Upper lobe of left lung (tissue), 6 donors: ENCODE data around the gene UBB. TPM values are rescaled to one million over a fixed set of nuclear protein-coding genes. Genes with fewer than 3 reads are reported as not detected.

Experiments
- ATAC-seq, 2 donors: fragments of 200-7000 bp; cut with Tn5 transposase; one replicate each; pipeline ENCODE4 v1.9.1; 2022; ENCODE audit warnings: mild to moderate bottlenecking in 2 of 2, moderate library complexity in 2 of 2; ENCODE audit not compliant: low FRiP score in 2 of 2
- DNase-seq, 2 donors: peaks; one replicate each; pipeline ENCODE4 v3.0.0-alpha.2; 2019 to 2020
- H3K27ac ChIP-seq, 4 donors: fragments of 200-600 bp; sonication (generic); one replicate each; pipeline ENCODE4 v1.5.1; 2016 to 2019
- H3K27me3 ChIP-seq, 4 donors: fragments of 200-600 bp; sonication (generic); one replicate each; pipeline ENCODE4 v1.5.1; 2017 to 2019
- H3K36me3 ChIP-seq, 4 donors: fragments of 200-600 bp; sonication (generic); one replicate each; pipeline ENCODE4 v1.5.1; 2016 to 2019
- H3K4me1 ChIP-seq, 4 donors: fragments of 200-600 bp; sonication (generic); one replicate each; pipeline ENCODE4 v1.5.1; 2018 to 2019
- H3K4me3 ChIP-seq, 4 donors: fragments of 200-600 bp; sonication (generic); one replicate each; pipeline ENCODE4 v1.5.1; 2017 to 2019; ENCODE audit warnings: mild to moderate bottlenecking in 2 of 4, moderate library complexity in 1 of 4
- H3K9me3 ChIP-seq, 4 donors: fragments of 200-600 bp; sonication (generic); one replicate each; pipeline ENCODE4 v1.5.1; 2018 to 2019
- EP300 ChIP-seq, 4 donors: sonication (generic); formaldehyde crosslinking; IDR thresholded peaks; one replicate each; pipeline ENCODE4 v1.5.1; 2017; ENCODE audit warnings: antibody characterized with exemption in 4 of 4, control low read depth in 2 of 4
- POLR2A ChIP-seq, 4 donors: fragments of 450-650 bp; IDR thresholded peaks; one replicate each; pipeline ENCODE4 v1.5.1; 2016 to 2017; ENCODE audit warnings: antibody characterized with exemption in 4 of 4, mild to moderate bottlenecking in 2 of 4
- POLR2AphosphoS5 ChIP-seq, 2 donors: sonication (generic); formaldehyde crosslinking; IDR thresholded peaks; one replicate each; pipeline ENCODE4 v1.5.1; 2017; ENCODE audit warnings: antibody characterized with exemption in 2 of 2
- WGBS, 2 donors: methylation state at CpG; one replicate each; pipeline ENCODE4 v1.1.5; 2017 to 2018; 5-methylcytosine and 5-hydroxymethylcytosine counted together
- total RNA-seq, 6 donors: library from RNA; depleted of rRNA in 4 of 6; stranded (reverse); fragments of >200 nt in 4 of 6; gene quantifications; one replicate each; pipeline versions ENCODE4 v1.1.0 to v1.2.1, GENCODE V29; 2016 to 2021
- TF ChIP-seq, protein P1 (sequence below), 6 experiments: fragments of 450-650 bp in 4 of 6; fragments of 200-600 bp in 2 of 6; sonication (generic) in 2 of 6; IDR thresholded peaks; one replicate each; pipeline ENCODE4 v1.5.1; 2016 to 2019; ENCODE audit warnings: antibody characterized with exemption in 6 of 6
- donor health status: DM: no; HTN: no; CAD: no; lungs with moderate emphysema.
- donor health status: DM: no; HTN: yes; CAD: no; lungs with severe emphysema.

The UBB gene
- total RNA-seq, 6 donors from 2014 or later: 281 to 1,666 (median 998) TPM

DNA sequence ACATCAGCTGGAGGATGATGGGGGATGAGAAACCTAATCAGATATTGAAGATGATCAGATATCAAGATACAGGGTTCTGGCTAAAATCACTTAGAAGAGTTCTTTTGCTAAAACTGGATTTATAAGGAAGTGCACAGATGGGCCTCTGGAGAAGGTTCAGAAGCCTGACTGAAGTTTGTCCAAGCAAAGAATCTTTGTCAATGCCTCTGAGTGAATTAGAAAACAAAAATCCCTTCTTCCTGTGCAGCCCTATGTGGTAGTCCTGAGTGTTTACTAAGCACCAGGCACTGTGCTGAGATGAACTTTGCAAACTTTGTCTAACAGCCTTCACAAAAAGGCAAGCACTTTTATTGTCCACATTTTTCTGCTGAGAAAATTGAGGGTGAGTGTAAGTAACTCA lies 16.3 kb upstream of the UBB start:
- Histone ChIP-seq H3K36me3 (no peaks in the 10 kb centered on the region), H3K4me3 (no peak overlapping the region), H3K4me1 (peaks cover 0 to 11% (median 9%) of the 10 kb centered on the region in 4 donors), H3K27ac (peak overlapping the region in 2 of 4 donors; percentile 5 to 44), H3K9me3 (no peaks in the 10 kb centered on the region), H3K27me3 (no peaks in the 10 kb centered on the region)
- TF ChIP-seq POLR2A (IDR thresholded peaks at IDR 0.05) (no peak), POLR2AphosphoS5 (IDR thresholded peaks at IDR 0.05) (no peak), EP300 (IDR thresholded peaks at IDR 0.05) (no peak)
- TF ChIP-seq, protein P1, sequence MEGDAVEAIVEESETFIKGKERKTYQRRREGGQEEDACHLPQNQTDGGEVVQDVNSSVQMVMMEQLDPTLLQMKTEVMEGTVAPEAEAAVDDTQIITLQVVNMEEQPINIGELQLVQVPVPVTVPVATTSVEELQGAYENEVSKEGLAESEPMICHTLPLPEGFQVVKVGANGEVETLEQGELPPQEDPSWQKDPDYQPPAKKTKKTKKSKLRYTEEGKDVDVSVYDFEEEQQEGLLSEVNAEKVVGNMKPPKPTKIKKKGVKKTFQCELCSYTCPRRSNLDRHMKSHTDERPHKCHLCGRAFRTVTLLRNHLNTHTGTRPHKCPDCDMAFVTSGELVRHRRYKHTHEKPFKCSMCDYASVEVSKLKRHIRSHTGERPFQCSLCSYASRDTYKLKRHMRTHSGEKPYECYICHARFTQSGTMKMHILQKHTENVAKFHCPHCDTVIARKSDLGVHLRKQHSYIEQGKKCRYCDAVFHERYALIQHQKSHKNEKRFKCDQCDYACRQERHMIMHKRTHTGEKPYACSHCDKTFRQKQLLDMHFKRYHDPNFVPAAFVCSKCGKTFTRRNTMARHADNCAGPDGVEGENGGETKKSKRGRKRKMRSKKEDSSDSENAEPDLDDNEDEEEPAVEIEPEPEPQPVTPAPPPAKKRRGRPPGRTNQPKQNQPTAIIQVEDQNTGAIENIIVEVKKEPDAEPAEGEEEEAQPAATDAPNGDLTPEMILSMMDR (IDR thresholded peaks at IDR 0.05): no peak
- no peak for DNase-seq
- no peak for ATAC-seq

- Histone ChIP-seq H3K4me1 (peaks cover 6 to 18% (median 14%) of the 10 kb centered on the region in 4 donors), H3K36me3 (no peaks in the 10 kb centered on the region), H3K27me3 (no peaks in the 10 kb centered on the region), H3K9me3 (no peaks in the 10 kb centered on the region), H3K27ac (peak overlapping the region in 2 of 4 donors; percentile 51 to 68), H3K4me3 (no peak overlapping the region)
- 52 to 63% methylated on average over 5 of the region's 5 CpGs for WGBS, 2 donors
- TF ChIP-seq POLR2AphosphoS5 (IDR thresholded peaks at IDR 0.05): peak in 1 of 2 donors; percentile 57
- TF ChIP-seq, protein P1 (IDR thresholded peaks at IDR 0.05): no peak
- peak in 2 of 4 donors; percentile 29 to 53 for TF ChIP-seq EP300 (IDR thresholded peaks at IDR 0.05)
- no peak for ATAC-seq
- DNase-seq: no peak
Observed at GRCh38 chr17:16371742-16372141, 9.1 kb upstream of the UBB start.

GRCh38 chr17:16374146-16374938 lies 6.5 kb upstream of the UBB start:
- DNase-seq (peak in 1 of 2 donors; percentile 55), ATAC-seq (peak; percentile 77 to 80)
- peak overlapping the region; percentile 16 to 71 (median 28) for H3K27ac ChIP-seq

DNA sequence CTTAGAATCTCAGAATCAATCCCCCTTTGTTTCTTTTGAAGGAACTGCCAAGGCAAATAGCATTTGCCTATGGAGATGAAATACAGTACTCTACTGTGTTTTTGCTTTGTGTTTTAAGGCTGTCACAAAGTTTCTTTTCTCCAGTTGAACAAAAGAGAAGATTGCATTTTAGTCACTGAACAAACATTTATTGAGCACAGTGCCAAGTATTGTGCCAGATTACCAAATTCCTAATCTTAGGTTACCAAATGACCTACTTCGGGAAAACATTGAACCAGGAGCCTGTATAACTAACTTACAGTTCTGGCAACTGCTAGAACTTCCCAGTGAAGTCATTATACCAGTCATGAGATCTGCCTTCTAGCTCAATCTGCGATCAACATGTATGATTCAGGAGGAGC lies 3.0 kb upstream of the UBB start:
- no peaks in the 10 kb centered on the region for H3K27me3 ChIP-seq
- no peaks in the 10 kb centered on the region for H3K9me3 ChIP-seq
- peaks cover 23 to 37% (median 37%) of the 10 kb centered on the region in 4 donors for H3K4me1 ChIP-seq
- H3K36me3 ChIP-seq: peaks cover 3 to 9% (median 7%) of the 10 kb centered on the region in 4 donors
- 50 to 59% methylated on average over 2 of the region's 2 CpGs for WGBS, 2 donors
- no peak for DNase-seq
- no peak for ATAC-seq
- H3K4me3 ChIP-seq: no peak overlapping the region
- TF ChIP-seq POLR2A (IDR thresholded peaks at IDR 0.05) (no peak), EP300 (IDR thresholded peaks at IDR 0.05) (no peak), POLR2AphosphoS5 (IDR thresholded peaks at IDR 0.05) (no peak)
- TF ChIP-seq, protein P1 (IDR thresholded peaks at IDR 0.05): no peak
- H3K27ac ChIP-seq: peak overlapping the region in 2 of 4 donors; percentile 2 to 92

More at GRCh38 chr17:16374146-16374938, 6.5 kb upstream of the UBB start:
- H3K27me3 ChIP-seq: no peaks in the 10 kb centered on the region
- H3K4me3 ChIP-seq: peak overlapping the region in 2 of 4 donors; percentile 4 to 17
- no peaks in the 10 kb centered on the region for H3K9me3 ChIP-seq
- TF ChIP-seq, protein P1 (IDR thresholded peaks at IDR 0.05): no peak
- peak in 2 of 4 donors; percentile 45 to 78 for TF ChIP-seq EP300 (IDR thresholded peaks at IDR 0.05)
- TF ChIP-seq POLR2AphosphoS5 (IDR thresholded peaks at IDR 0.05): peak; percentile 51 to 70
- peak in 1 of 4 donors; percentile 16 for TF ChIP-seq POLR2A (IDR thresholded peaks at IDR 0.05)
- WGBS, 2 donors: 74 to 75% methylated on average over 16 of the region's 16 CpGs
- H3K4me1 ChIP-seq: peaks cover 11 to 18% (median 18%) of the 10 kb centered on the region in 4 donors
- no peaks in the 10 kb centered on the region for H3K36me3 ChIP-seq
